A673 (cell line): ENCODE data around the gene ZBTB24. TPM values are rescaled to one million over a fixed set of nuclear protein-coding genes. Genes with fewer than 3 reads are reported as not detected.

ENCODE experiments used
- BruUV-seq: library from RNA; stranded (reverse); fragments of 400-500 nt; replicated peaks from 2 replicates; lab custom pipeline; 2021; lab: Mats Ljungman, UMichigan
- CTCF ChIA-PET: fragments of 300-600 bp; sonication (Branson Sonifier 250); formaldehyde crosslinking; loops from one replicate; lab custom pipeline; 2022; ENCODE audit warnings: antibody characterized with exemption; lab: Charles Lee
- POLR2A ChIA-PET: fragments of 300-600 bp; sonication (Branson Sonifier 250); formaldehyde crosslinking; loops from one replicate; lab custom pipeline; 2022; ENCODE audit warnings: antibody characterized with exemption; ENCODE audit not compliant: low non-redundant PET; lab: Charles Lee
- DNase-seq: peaks from one replicate; pipeline ENCODE4 v3.0.0-alpha.2; 2015; ENCODE audit warnings: low spot score
- H3K27ac ChIP-seq: fragments of 200-600 bp; sonication (generic); 2 replicates; pipeline ENCODE4 v1.5.1; 2016; ENCODE audit warnings: mixed run types, low read depth, mild to moderate bottlenecking, mixed read lengths, antibody characterized with exemption, low read length; ENCODE audit not compliant: poor library complexity, severe bottlenecking
- H3K27me3 ChIP-seq: fragments of 200-600 bp; sonication (generic); replicated peaks from 2 replicates; pipeline ENCODE4 v1.6.1; 2017; ENCODE audit warnings: mixed run types, low read depth, mild to moderate bottlenecking, mixed read lengths, antibody characterized with exemption, low read length; ENCODE audit not compliant: insufficient read depth, poor library complexity
- H3K36me3 ChIP-seq: fragments of 200-600 bp; sonication (generic); 2 replicates; pipeline ENCODE4 v1.6.1; 2016; ENCODE audit warnings: mixed run types, mild to moderate bottlenecking, mixed read lengths, antibody characterized with exemption, low read length; ENCODE audit not compliant: insufficient read depth, poor library complexity, severe bottlenecking
- H3K4me1 ChIP-seq: fragments of 200-600 bp; sonication (generic); 2 replicates; pipeline ENCODE4 v1.6.1; 2017; ENCODE audit warnings: mixed run types, mild to moderate bottlenecking, mixed read lengths, antibody characterized with exemption, low read length; ENCODE audit not compliant: insufficient read depth, poor library complexity, severe bottlenecking
- H3K4me3 ChIP-seq: fragments of 200-600 bp; sonication (generic); 2 replicates; pipeline ENCODE4 v1.5.1; 2016; ENCODE audit warnings: low read depth, mixed run types, mild to moderate bottlenecking, mixed read lengths, low read length; ENCODE audit not compliant: poor library complexity, severe bottlenecking
- H3K9me3 ChIP-seq: fragments of 200-600 bp; sonication (generic); 2 replicates; pipeline ENCODE4 v1.6.1; 2016; ENCODE audit warnings: mixed run types, low read depth, mild to moderate bottlenecking, mixed read lengths, antibody characterized with exemption, low read length; ENCODE audit not compliant: poor library complexity, severe bottlenecking
- EZH2 ChIP-seq: fragments of 200-600 bp; sonication (generic); IDR thresholded peaks from 2 replicates; pipeline ENCODE4 v1.6.1; 2017; ENCODE audit warnings: borderline replicate concordance, low read depth, mild to moderate bottlenecking, mixed read lengths, antibody characterized with exemption, low read length; ENCODE audit not compliant: poor library complexity, severe bottlenecking
- intact Hi-C: fragments of 100-400 bp; cut with micrococcal nuclease; formaldehyde crosslinking; loops from one replicate; pipeline ENCODE4 v1.10.0; 2022; ENCODE audit not compliant: unreplicated experiment
- total RNA-seq: library from RNA; stranded (reverse); gene quantifications from 2 replicates; pipeline ENCODE4 v1.2.3, GENCODE V29; 2021
- TF ChIP-seq, protein P1 (sequence below): fragments of 300-800, 200-600 bp; sonication (generic); conservative IDR thresholded peaks from 2 replicates; pipeline ENCODE4 v1.5.1; 2017; ENCODE audit warnings: low read depth, mild to moderate bottlenecking, antibody characterized with exemption, low read length, moderate library complexity, mixed read lengths

Gene ZBTB24
- total RNA-seq, 1 experiment from 2014 or later, result 15.5 TPM

DNA sequence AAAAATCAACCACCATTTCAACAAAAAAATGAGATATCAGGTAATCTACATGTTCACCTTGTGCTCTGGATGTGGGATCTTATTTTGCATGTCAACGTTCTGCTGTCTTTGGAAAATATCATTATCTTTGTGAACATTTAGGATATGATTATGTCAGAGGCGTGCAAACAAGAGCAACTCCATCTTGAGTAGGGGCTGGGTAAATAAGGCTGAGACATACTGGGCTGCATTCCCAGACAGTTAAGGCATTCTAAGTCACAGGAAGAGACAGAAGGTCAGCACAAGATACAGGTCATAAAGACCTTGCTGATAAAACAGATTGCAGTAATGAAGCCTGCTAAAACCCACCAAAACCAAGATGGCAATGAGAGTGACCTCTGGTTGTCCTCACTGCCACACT is 28.8 kb upstream of the ZBTB24 start:
- intact Hi-C loops, result no loop called here
- TF ChIP-seq, protein P1, sequence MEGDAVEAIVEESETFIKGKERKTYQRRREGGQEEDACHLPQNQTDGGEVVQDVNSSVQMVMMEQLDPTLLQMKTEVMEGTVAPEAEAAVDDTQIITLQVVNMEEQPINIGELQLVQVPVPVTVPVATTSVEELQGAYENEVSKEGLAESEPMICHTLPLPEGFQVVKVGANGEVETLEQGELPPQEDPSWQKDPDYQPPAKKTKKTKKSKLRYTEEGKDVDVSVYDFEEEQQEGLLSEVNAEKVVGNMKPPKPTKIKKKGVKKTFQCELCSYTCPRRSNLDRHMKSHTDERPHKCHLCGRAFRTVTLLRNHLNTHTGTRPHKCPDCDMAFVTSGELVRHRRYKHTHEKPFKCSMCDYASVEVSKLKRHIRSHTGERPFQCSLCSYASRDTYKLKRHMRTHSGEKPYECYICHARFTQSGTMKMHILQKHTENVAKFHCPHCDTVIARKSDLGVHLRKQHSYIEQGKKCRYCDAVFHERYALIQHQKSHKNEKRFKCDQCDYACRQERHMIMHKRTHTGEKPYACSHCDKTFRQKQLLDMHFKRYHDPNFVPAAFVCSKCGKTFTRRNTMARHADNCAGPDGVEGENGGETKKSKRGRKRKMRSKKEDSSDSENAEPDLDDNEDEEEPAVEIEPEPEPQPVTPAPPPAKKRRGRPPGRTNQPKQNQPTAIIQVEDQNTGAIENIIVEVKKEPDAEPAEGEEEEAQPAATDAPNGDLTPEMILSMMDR, result no peak
- TF ChIP-seq EZH2, result no peak
- no peak overlapping the region for H3K27ac ChIP-seq
- DNase-seq, result no peak
- H3K4me1 ChIP-seq, result no peaks in the 10 kb centered on the region
- CTCF ChIA-PET, result no interaction called here
- peaks cover 4% of the 10 kb centered on the region for H3K9me3 ChIP-seq
- POLR2A ChIA-PET, result no interaction called here
- BruUV-seq, result no TSS peak
- H3K27me3 ChIP-seq, result no peaks in the 10 kb centered on the region
- H3K4me3 ChIP-seq, result no peak overlapping the region
- H3K36me3 ChIP-seq, result no peaks in the 10 kb centered on the region

GRCh38 chr6:109510358-109510757 is 27.3 kb upstream of the ZBTB24 start:
- no peaks in the 10 kb centered on the region for H3K27me3 ChIP-seq
- no peak for TF ChIP-seq EZH2
- TF ChIP-seq, protein P1, result no peak
- H3K27ac ChIP-seq, result no peak overlapping the region
- peaks cover 4% of the 10 kb centered on the region for H3K9me3 ChIP-seq
- DNase-seq, result no peak
- BruUV-seq, result no TSS peak
- no peaks in the 10 kb centered on the region for H3K36me3 ChIP-seq
- CTCF ChIA-PET, result interaction anchor here (0.8 kb wide), 1 partner anchor 17 kb away, joined by 4 read pairs; no protein-coding TSS in a partner anchor
- POLR2A ChIA-PET, result no interaction called here
- no peaks in the 10 kb centered on the region for H3K4me1 ChIP-seq
- intact Hi-C loops, result no loop called here
- no peak overlapping the region for H3K4me3 ChIP-seq

- TF ChIP-seq EZH2, result no peak
- TF ChIP-seq, protein P1, result no peak
- ChIA-PET CTCF (no interaction called here), POLR2A (no interaction called here)
- Histone ChIP-seq H3K27me3 (no peaks in the 10 kb centered on the region), H3K4me3 (no peak overlapping the region), H3K4me1 (no peaks in the 10 kb centered on the region), H3K36me3 (no peaks in the 10 kb centered on the region), H3K9me3 (peaks cover 4% of the 10 kb centered on the region), H3K27ac (no peak overlapping the region)
- DNase-seq, result no peak
- BruUV-seq, result no TSS peak
- intact Hi-C loops, result no loop called here
Observed at GRCh38 chr6:109508166-109508860, 25.3 kb upstream of the ZBTB24 start.
